GM12878 (cell line): ENCODE data around the gene ASB9. TPM values are rescaled to one million over a fixed set of nuclear protein-coding genes. Genes with fewer than 3 reads are reported as not detected.

Source experiments
- ATAC-seq: fragments of 200-7000 bp; cut with Tn5 transposase; 3 replicates; pipeline ENCODE4 v1.9.1; 2020; ENCODE audit warnings: mild to moderate bottlenecking, moderate library complexity
- BruUV-seq: library from RNA; stranded (reverse); fragments of 400-500 nt; replicated peaks from 2 replicates; lab custom pipeline; 2021; lab: Mats Ljungman, UMichigan
- CTCF ChIA-PET: fragments of 300-600 bp; sonication (Branson Sonifier 250); formaldehyde crosslinking; extraction: SDS; loops from one replicate; lab custom pipeline; 2021; ENCODE audit warnings: inconsistent platforms; lab: Yijun Ruan, JAX
- POLR2A ChIA-PET: fragments of 350-600 bp; formaldehyde crosslinking; extraction: SDS; loops from one replicate; lab custom pipeline; 2021; ENCODE audit warnings: inconsistent platforms; lab: Charles Lee
- RAD21 ChIA-PET: fragments of 300-600 bp; sonication (Branson Sonifier 250); formaldehyde crosslinking; loops from one replicate; lab custom pipeline; 2023; ENCODE audit warnings: antibody characterized with exemption; ENCODE audit not compliant: unreplicated experiment; lab: Charles Lee
- SMC1A ChIA-PET: fragments of 300-600 bp; sonication (Branson Sonifier 250); formaldehyde crosslinking; loops from one replicate; lab custom pipeline; 2023; ENCODE audit not compliant: unreplicated experiment, uncharacterized antibody; lab: Charles Lee
- DNase-seq: peaks from one replicate; pipeline ENCODE4 v3.0.0-alpha.2; 2011; ENCODE audit warnings: low read depth, low spot score
- FAIRE-seq: peaks from 3 replicates; lab custom pipeline; 2011; peaks lifted over from hg19 to GRCh38; lab: Jason Lieb, UNC
- H2AFZ ChIP-seq: 2 replicates; pipeline ENCODE4 v1.6.0; 2011; ENCODE audit warnings: low read depth, low read length, control low read depth; ENCODE audit not compliant: control insufficient read depth
- H3K27ac ChIP-seq: 2 replicates; pipeline ENCODE4 v1.5.1; 2011; ENCODE audit warnings: control low read depth; ENCODE audit not compliant: control insufficient read depth, insufficient read depth
- H3K27me3 ChIP-seq, 2 experiments: replicated peaks in 1 of 2; 2 replicates each; pipeline versions ENCODE4 v1.6.0 to v1.6.1; 2011; ENCODE audit warnings: low read length in 1 of 2; ENCODE audit not compliant: control insufficient read depth in 2 of 2, insufficient read depth in 2 of 2
- H3K36me3 ChIP-seq, 2 experiments: 2 replicates each; pipeline ENCODE4 v1.5.1; 2011; ENCODE audit warnings: low read length in 1 of 2; ENCODE audit not compliant: control insufficient read depth in 2 of 2, insufficient read depth in 2 of 2
- H3K4me1 ChIP-seq: 2 replicates; pipeline ENCODE4 v1.6.1; 2011; ENCODE audit warnings: mild to moderate bottlenecking, low read length, moderate library complexity, mixed read lengths; ENCODE audit not compliant: control insufficient read depth, insufficient read depth
- H3K4me2 ChIP-seq: 2 replicates; pipeline ENCODE4 v1.6.0; 2011; ENCODE audit warnings: control low read depth; ENCODE audit not compliant: control insufficient read depth, insufficient read depth
- H3K4me3 ChIP-seq: fragments of 200-600 bp; sonication (generic); 2 replicates; pipeline ENCODE4 v1.5.1; 2016
- H3K79me2 ChIP-seq: 2 replicates; pipeline ENCODE4 v1.6.0; 2011; ENCODE audit warnings: low read length; ENCODE audit not compliant: control insufficient read depth, insufficient read depth
- H3K9ac ChIP-seq: 2 replicates; pipeline ENCODE4 v1.8.0; 2011; ENCODE audit warnings: low read length, control low read depth, mixed read lengths; ENCODE audit not compliant: control insufficient read depth, insufficient read depth
- H3K9me3 ChIP-seq: replicated peaks from 3 replicates; pipeline ENCODE4 v1.5.1; 2011; ENCODE audit warnings: mild to moderate bottlenecking, low read length; ENCODE audit not compliant: control insufficient read depth, insufficient read depth
- H4K20me1 ChIP-seq: 2 replicates; pipeline ENCODE4 v1.6.0; 2011; ENCODE audit not compliant: control insufficient read depth, insufficient read depth
- ATF2 ChIP-seq: IDR thresholded peaks from 2 replicates; pipeline ENCODE4 v1.6.1; 2012; ENCODE audit warnings: low read length, inconsistent platforms
- BHLHE40 ChIP-seq, 2 experiments: fragments of 450-650 bp in 1 of 2; IDR thresholded peaks; 2 replicates each; pipeline ENCODE4 v1.6.1; 2011 to 2017; ENCODE audit warnings: low read depth in 2 of 2, borderline replicate concordance in 1 of 2, improper control_type of control experiment in 1 of 2, low read length in 1 of 2, mild to moderate bottlenecking in 1 of 2
- CHD4 ChIP-seq: fragments of 200-600 bp; sonication (generic); IDR thresholded peaks from 2 replicates; pipeline ENCODE4 v1.6.1; 2016; ENCODE audit warnings: mild to moderate bottlenecking
- CTCF ChIP-seq, 3 experiments: IDR thresholded peaks in 2 of 3; conservative IDR thresholded peaks in 1 of 3; 2 replicates each; pipeline ENCODE4 v1.5.1; 2011; ENCODE audit warnings: low read depth in 3 of 3, low read length in 3 of 3, mild to moderate bottlenecking in 3 of 3, control low read depth in 2 of 3, moderate library complexity in 2 of 3, inconsistent platforms in 1 of 3, mixed read lengths in 1 of 3; ENCODE audit not compliant: control insufficient read depth in 2 of 3, insufficient read depth in 1 of 3; ENCODE audit errors: extremely low read depth in 1 of 3
- DPF2 ChIP-seq: fragments of 450-650 bp; IDR thresholded peaks from 2 replicates; pipeline ENCODE4 v1.6.1; 2017; ENCODE audit warnings: mild to moderate bottlenecking
- FOXK2 ChIP-seq: fragments of 450-650 bp; IDR thresholded peaks from 2 replicates; pipeline ENCODE4 v1.6.1; 2017; ENCODE audit warnings: mild to moderate bottlenecking, moderate library complexity
- FOXM1 ChIP-seq: IDR thresholded peaks from 2 replicates; pipeline ENCODE4 v1.6.1; 2012; ENCODE audit warnings: low read depth, mild to moderate bottlenecking, inconsistent platforms, low read length, moderate library complexity
- GABPA ChIP-seq: IDR thresholded peaks from 2 replicates; pipeline ENCODE4 v1.6.1; 2014; ENCODE audit warnings: antibody characterized with exemption, low read depth, mild to moderate bottlenecking, inconsistent platforms
- IRF3 ChIP-seq: fragments of 450-650 bp; IDR thresholded peaks from 2 replicates; pipeline ENCODE4 v1.6.1; 2014; ENCODE audit warnings: mild to moderate bottlenecking
- LARP7 ChIP-seq: fragments of 450-650 bp; IDR thresholded peaks from 2 replicates; pipeline ENCODE4 v1.6.1; 2017; ENCODE audit warnings: mild to moderate bottlenecking
- MEF2A ChIP-seq: IDR thresholded peaks from 2 replicates; pipeline ENCODE4 v1.6.1; 2011; ENCODE audit warnings: low read depth, mild to moderate bottlenecking, low read length, moderate library complexity; ENCODE audit not compliant: insufficient read depth
- MTA2 ChIP-seq: fragments of 450-650 bp; IDR thresholded peaks from 2 replicates; pipeline ENCODE4 v1.6.1; 2016; ENCODE audit warnings: low read depth, mild to moderate bottlenecking, moderate library complexity
- POLR2A ChIP-seq: IDR thresholded peaks from 2 replicates; pipeline ENCODE4 v1.6.1; 2011; ENCODE audit warnings: low read depth, mild to moderate bottlenecking, low read length
- RELA ChIP-seq: fragments of 450-650 bp; IDR thresholded peaks from 2 replicates; pipeline ENCODE4 v1.8.0; 2014; ENCODE audit warnings: borderline replicate concordance; ENCODE audit not compliant: partially characterized antibody
- RELB ChIP-seq: fragments of 450-650 bp; IDR thresholded peaks from 2 replicates; pipeline ENCODE4 v1.6.1; 2017; ENCODE audit warnings: low read depth, mild to moderate bottlenecking, moderate library complexity
- SREBF1 ChIP-seq: IDR thresholded peaks from 2 replicates; pipeline ENCODE4 v1.6.1; 2012; ENCODE audit warnings: mild to moderate bottlenecking, low read length
- WGBS: methylation state at CpG from one replicate; pipeline ENCODE4 v1.1.6; 2016; ENCODE audit warnings: low lambda C conversion rate; ENCODE audit not compliant: insufficient replicate concordance, insufficient coverage; ENCODE audit errors: missing lambda C conversion rate; 5-methylcytosine and 5-hydroxymethylcytosine counted together
- in situ Hi-C: fragments of 300-500 bp; cut with MboI; formaldehyde crosslinking; loops from 9 replicates; pipeline ENCODE4 v1.14.3; 2018; ENCODE audit warnings: mixed read lengths
- intact Hi-C: fragments of 100-400 bp; cut with micrococcal nuclease; formaldehyde crosslinking; loops from one replicate; pipeline ENCODE4 v1.14.2; 2022; ENCODE audit not compliant: unreplicated experiment
- polyA plus RNA-seq, 11 experiments: library from polyadenylated mRNA; depleted of rRNA in 4 of 11; unstranded in 6 of 11; stranded (reverse) in 5 of 11; fragments of >200 nt; fragmentation: Nextera tagmentation in 4 of 11; fragmentation: Illumina TruSeq in 1 of 11; extraction: Ambion mirVana in 4 of 11; extraction: Trizol in 1 of 11; gene quantifications; 1 replicate in 1 of 11; 2 replicates in 10 of 11; pipeline versions ENCODE4 v1.2.1 to v1.2.3, GENCODE V29; 2011 to 2016; ENCODE audit warnings: inconsistent platforms in 2 of 11, missing spikeins in 2 of 11, low read depth in 1 of 11
- total RNA-seq, 4 experiments: library from RNA; depleted of rRNA in 3 of 4; stranded (reverse); fragments of >200 nt in 3 of 4; fragmentation: Illumina TruSeq in 1 of 4; extraction: Trizol in 1 of 4; gene quantifications; 2 replicates each; pipeline versions ENCODE4 v1.2.1 to v1.2.3, GENCODE V29; 2013 to 2021

ASB9 gene
- total and polyA plus RNA-seq, 10 of the 15 experiments (the other 5 are each of a cell fraction or from before 2014, with no cell fraction given) = 0.31 to 3.5 (median 0.74) TPM

GRCh38 chrX:15203694-15204093, 66.2 kb downstream of the ASB9 start (continued):
- no peak for TF ChIP-seq IRF3

DNA sequence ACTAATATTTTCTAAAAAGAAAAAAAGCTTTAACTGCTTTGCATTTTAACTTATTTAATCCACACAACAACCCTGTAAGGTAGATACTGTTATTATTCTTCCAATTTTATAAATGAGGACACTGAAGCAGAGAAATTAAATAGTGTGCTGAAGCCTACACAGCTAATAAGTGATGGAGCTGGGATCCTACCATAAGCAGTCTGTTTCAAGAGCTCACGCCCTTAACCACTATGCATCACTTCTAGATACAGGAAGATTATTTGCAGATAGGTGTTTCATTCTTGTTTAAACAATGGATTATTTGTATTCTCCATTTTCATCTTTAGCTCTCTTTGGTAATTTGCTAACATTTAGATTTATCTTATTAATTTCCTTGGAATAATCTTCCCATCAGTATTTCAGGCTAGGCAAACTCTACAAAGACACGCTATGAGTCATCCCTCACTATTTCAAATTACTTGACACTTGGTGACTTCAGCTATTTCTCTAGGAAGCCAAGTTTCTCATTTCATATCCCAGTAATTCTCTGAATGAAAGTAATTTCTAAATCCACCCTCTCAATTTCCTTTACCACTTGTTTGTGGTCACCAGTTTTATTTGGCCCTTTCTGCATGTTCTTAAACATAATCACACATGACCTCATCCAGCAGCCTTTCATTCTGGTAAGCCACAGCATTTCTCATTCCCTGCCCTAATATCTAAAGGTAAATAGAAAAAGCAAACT, 67.3 kb downstream of the ASB9 start:
- Histone ChIP-seq H3K9me3 (no peaks in the 10 kb centered on the region), H3K79me2 (no peaks in the 10 kb centered on the region), H3K9ac (no peak overlapping the region), H3K27ac (no peak overlapping the region), H3K4me3 (no peak overlapping the region), H3K4me2 (no peak overlapping the region), H3K4me1 (0 out of 2 replicates have a peak, but pooled peaks cover 5% of the 10 kb centered on the region), H3K27me3 (no peaks in the 10 kb centered on the region), H2AFZ (no peak overlapping the region), H3K36me3 (no peaks in the 10 kb centered on the region), H4K20me1 (no peaks in the 10 kb centered on the region)
- ATAC-seq (peak; percentile 69), FAIRE-seq (no peak), DNase-seq (peak; percentile 15)
- ChIA-PET RAD21 (interaction anchor here (0.9 to 4.7 kb wide), 11 partner anchors 8 to 1506 kb away, joined by 3 to 22 read pairs (median 5); no protein-coding TSS in a partner anchor), CTCF (interaction anchor here (0.7 to 4.1 kb wide), 6 partner anchors 11 to 1445 kb away, joined by 3 to 22 read pairs (median 7); no protein-coding TSS in a partner anchor), SMC1A (interaction anchor here (0.6 to 5.5 kb wide), 13 partner anchors 9 to 1452 kb away, joined by 3 to 33 read pairs (median 6); no protein-coding TSS in a partner anchor), POLR2A (interaction anchor here (0.7 to 1.5 kb wide), 6 partner anchors 9 to 51 kb away, joined by 3 to 5 read pairs (median 4); no protein-coding TSS in a partner anchor)
- 33% methylated on average over 2 of the region's 2 CpGs for WGBS
- intact Hi-C loops (loop anchor here (2.0 kb wide), 2 partner anchors 44 to 52 kb away; no protein-coding TSS in a partner anchor), in situ Hi-C loops (no loop called here)
- no TSS peak for BruUV-seq
- peak; percentile 38 to 63; a peak in 2 of 4 replicates for TF ChIP-seq BHLHE40 (IDR thresholded peaks at IDR 0.05; ENCODE audit: borderline replicate concordance in 1 of 2, low read depth in 2 of 2, low read length in 1 of 2)
- TF ChIP-seq ATF2 = peak; percentile 83
- TF ChIP-seq MTA2 = peak; percentile 86
- TF ChIP-seq RELA = no peak
- TF ChIP-seq SREBF1 = no peak
- TF ChIP-seq GABPA = peak; percentile 63; the same call in 1 of the 2 replicates
- no peak for TF ChIP-seq CHD4
- TF ChIP-seq RELB = peak; percentile 71
- TF ChIP-seq LARP7 = no peak
- peak; percentile 66 for TF ChIP-seq DPF2
- no peak for TF ChIP-seq CTCF (IDR thresholded peaks at IDR 0.05 in 2 of 3, conservative IDR thresholded peaks at IDR 0.05 in 1 of 3; ENCODE audit: control insufficient read depth in 2 of 3, extremely low read depth in 1 of 3, insufficient read depth in 1 of 3, low read depth in 3 of 3, low read length in 3 of 3)
- no peak for TF ChIP-seq FOXK2
- TF ChIP-seq POLR2A = no peak
- TF ChIP-seq FOXM1 = peak; percentile 88; the same call in 1 of the 2 replicates
- TF ChIP-seq MEF2A = 0 out of 2 replicates have a peak, but pooled peaks have one; percentile 8
